HEK293 (cell line): ENCODE data around the gene PROSER1.

Experiments
- CTCF ChIA-PET: fragments of 350-600 bp; formaldehyde crosslinking; extraction: SDS; loops from one replicate; lab custom pipeline; 2021; ENCODE audit warnings: antibody characterized with exemption; lab: Yijun Ruan, JAX
- POLR2A ChIA-PET: fragments of 300-600 bp; formaldehyde crosslinking; extraction: SDS; loops from one replicate; lab custom pipeline; 2020; ENCODE audit warnings: antibody characterized with exemption, inconsistent platforms; lab: Yijun Ruan, JAX
- H3K27ac ChIP-seq: fragments of 200-500 bp; sonication (Bioruptor generic); 2 replicates; pipeline ENCODE4 v1.5.1; 2014; ENCODE audit warnings: low read depth, low read length, control low read depth, inconsistent platforms; ENCODE audit errors: extremely low read depth
- H3K36me3 ChIP-seq, 2 experiments: fragments of 200-500 bp in 1 of 2; sonication (Bioruptor generic) in 1 of 2; 1 replicate in 1 of 2; 2 replicates in 1 of 2; pipeline ENCODE4 v1.5.1; 2014 to 2017; ENCODE audit warnings: inconsistent platforms in 2 of 2, low read length in 2 of 2; ENCODE audit not compliant: control insufficient read depth in 2 of 2, insufficient read depth in 1 of 2
- H3K4me1 ChIP-seq: fragments of 200-500 bp; sonication (Bioruptor generic); 2 replicates; pipeline ENCODE4 v1.5.1; 2014; ENCODE audit warnings: mild to moderate bottlenecking, low read length, inconsistent platforms; ENCODE audit not compliant: control insufficient read depth, insufficient read depth
- H3K4me3 ChIP-seq: 2 replicates; pipeline ENCODE4 v1.5.1; 2011; ENCODE audit warnings: low read depth, mild to moderate bottlenecking, control low read depth, low read length, moderate library complexity
- H3K9me3 ChIP-seq: fragments of 200-500 bp; sonication (Bioruptor generic); 2 replicates; pipeline ENCODE4 v1.5.1; 2014; ENCODE audit warnings: low read depth, low read length, inconsistent platforms; ENCODE audit not compliant: control insufficient read depth, insufficient read depth
- BCL11B ChIP-seq: fragments of 450-650 bp; formaldehyde crosslinking; IDR thresholded peaks from 2 replicates; pipeline ENCODE4 v1.5.1; 2016; ENCODE audit warnings: low read depth, missing biosample characterization, missing genetic modification characterization
- KLF10 ChIP-seq: fragments of 450-650 bp; IDR thresholded peaks from 2 replicates; pipeline ENCODE4 v1.5.1; 2018; ENCODE audit warnings: missing biosample characterization, mild to moderate bottlenecking, missing genetic modification characterization
- MZF1 ChIP-seq: fragments of 450-650 bp; formaldehyde crosslinking; IDR thresholded peaks from 2 replicates; pipeline ENCODE4 v1.5.1; 2017; ENCODE audit warnings: missing biosample characterization, missing genetic modification characterization, borderline replicate concordance
- PATZ1 ChIP-seq: fragments of 450-650 bp; formaldehyde crosslinking; IDR thresholded peaks from 2 replicates; pipeline ENCODE4 v1.5.1; 2016; ENCODE audit warnings: missing biosample characterization, missing genetic modification characterization
- SP7 ChIP-seq: fragments of 450-650 bp; formaldehyde crosslinking; IDR thresholded peaks from 2 replicates; pipeline ENCODE4 v1.5.1; 2016; ENCODE audit warnings: missing biosample characterization, missing genetic modification characterization
- WT1 ChIP-seq: fragments of 450-650 bp; formaldehyde crosslinking; IDR thresholded peaks from 2 replicates; pipeline ENCODE4 v1.5.1; 2016; ENCODE audit warnings: missing biosample characterization, missing genetic modification characterization
- YY1 ChIP-seq: fragments of 450-650 bp; formaldehyde crosslinking; IDR thresholded peaks from 2 replicates; pipeline ENCODE4 v1.5.1; 2018; ENCODE audit warnings: missing biosample characterization, missing genetic modification characterization
- ZBTB26 ChIP-seq: fragments of 450-650 bp; formaldehyde crosslinking; optimal IDR thresholded peaks from 2 replicates; pipeline ENCODE3; 2016; ENCODE audit warnings: missing biosample characterization, mild to moderate bottlenecking, missing genetic modification characterization
- ZBTB7A ChIP-seq: fragments of 450-650 bp; formaldehyde crosslinking; IDR thresholded peaks from 2 replicates; pipeline ENCODE4 v1.5.1; 2016; ENCODE audit warnings: low read depth, missing biosample characterization, missing genetic modification characterization
- ZFP37 ChIP-seq: fragments of 450-650 bp; formaldehyde crosslinking; IDR thresholded peaks from 2 replicates; pipeline ENCODE4 v1.5.1; 2016; ENCODE audit warnings: missing biosample characterization, missing genetic modification characterization
- ZNF138 ChIP-seq: fragments of 450-650 bp; formaldehyde crosslinking; IDR thresholded peaks from 2 replicates; pipeline ENCODE4 v1.5.1; 2016; ENCODE audit warnings: missing biosample characterization, missing genetic modification characterization, borderline replicate concordance
- ZNF157 ChIP-seq: fragments of 450-650 bp; formaldehyde crosslinking; IDR thresholded peaks from 2 replicates; pipeline ENCODE4 v1.5.1; 2016; ENCODE audit warnings: missing biosample characterization, missing genetic modification characterization
- ZNF23 ChIP-seq: fragments of 450-650 bp; formaldehyde crosslinking; IDR thresholded peaks from 2 replicates; pipeline ENCODE4 v1.5.1; 2016; ENCODE audit warnings: missing biosample characterization, missing genetic modification characterization, borderline replicate concordance
- ZNF366 ChIP-seq: fragments of 450-650 bp; formaldehyde crosslinking; conservative IDR thresholded peaks from 2 replicates; pipeline ENCODE4 v1.5.1; 2016; ENCODE audit warnings: missing biosample characterization, missing genetic modification characterization
- ZNF560 ChIP-seq: fragments of 450-650 bp; formaldehyde crosslinking; IDR thresholded peaks from 2 replicates; pipeline ENCODE4 v1.5.1; 2017; ENCODE audit warnings: missing biosample characterization, missing genetic modification characterization, borderline replicate concordance
- ZNF580 ChIP-seq: fragments of 450-650 bp; formaldehyde crosslinking; IDR thresholded peaks from 2 replicates; pipeline ENCODE4 v1.5.1; 2016; ENCODE audit warnings: missing biosample characterization, missing genetic modification characterization
- ZNF596 ChIP-seq: fragments of 450-650 bp; IDR thresholded peaks from 2 replicates; pipeline ENCODE4 v1.5.0; 2018; ENCODE audit warnings: missing biosample characterization, mild to moderate bottlenecking, missing genetic modification characterization, moderate library complexity
- ZNF600 ChIP-seq: fragments of 450-650 bp; formaldehyde crosslinking; IDR thresholded peaks from 2 replicates; pipeline ENCODE4 v1.5.1; 2016; ENCODE audit warnings: missing biosample characterization, missing genetic modification characterization
- ZNF639 ChIP-seq: fragments of 450-650 bp; formaldehyde crosslinking; IDR thresholded peaks from 2 replicates; pipeline ENCODE4 v1.5.1; 2016; ENCODE audit warnings: missing biosample characterization, missing genetic modification characterization
- ZNF670 ChIP-seq: fragments of 450-650 bp; formaldehyde crosslinking; IDR thresholded peaks from 2 replicates; pipeline ENCODE4 v1.5.1; 2016; ENCODE audit warnings: missing biosample characterization, missing genetic modification characterization, low read depth
- ZNF677 ChIP-seq: fragments of 450-650 bp; IDR thresholded peaks from 2 replicates; pipeline ENCODE4 v1.5.0; 2018; ENCODE audit warnings: missing biosample characterization, mild to moderate bottlenecking, missing genetic modification characterization, moderate library complexity
- ZNF704 ChIP-seq: fragments of 450-650 bp; formaldehyde crosslinking; IDR thresholded peaks from 2 replicates; pipeline ENCODE4 v1.5.1; 2016; ENCODE audit warnings: missing biosample characterization, missing genetic modification characterization
- ZSCAN16 ChIP-seq: fragments of 450-650 bp; formaldehyde crosslinking; IDR thresholded peaks from 2 replicates; pipeline ENCODE4 v1.5.1; 2016; ENCODE audit warnings: missing biosample characterization, missing genetic modification characterization
- ZSCAN5A ChIP-seq: fragments of 450-650 bp; formaldehyde crosslinking; IDR thresholded peaks from 2 replicates; pipeline ENCODE4 v1.5.1; 2016; ENCODE audit warnings: missing biosample characterization, missing genetic modification characterization

The PROSER1 gene

GRCh38 chr13:39038569-39039030, 711 bp upstream of the PROSER1 start (continued):
- 0 out of 2 replicates have a peak, but pooled peaks have one; percentile 1 for TF ChIP-seq BCL11B
- peak; percentile 69 for TF ChIP-seq ZNF600
- TF ChIP-seq ZFP37, result 0 out of 2 replicates have a peak, but pooled peaks have one; percentile 84
- TF ChIP-seq SP7 (tag by site-specific recombination), result 0 out of 2 replicates have a peak, but pooled peaks have one; percentile 8
- peak; percentile 10 for TF ChIP-seq PATZ1 (tag by site-specific recombination)

GRCh38 chr13:39037410-39037879, 444 bp downstream of the PROSER1 start:
- POLR2A ChIA-PET, result interaction anchor here (0.6 to 1.4 kb wide), 2 partner anchors 9 to 131 kb away, joined by 4 to 5 read pairs; no protein-coding TSS in a partner anchor
- CTCF ChIA-PET, result interaction anchor here (0.6 to 0.7 kb wide), 2 partner anchors 9 to 20 kb away, joined by 3 to 4 read pairs; no protein-coding TSS in a partner anchor
- H3K4me1 ChIP-seq, result peaks cover 3% of the 10 kb centered on the region; the same call in 1 of the 2 replicates

More at GRCh38 chr13:39037410-39037879, 444 bp downstream of the PROSER1 start:
- Histone ChIP-seq H3K4me3 (peak overlapping the region; percentile 72), H3K27ac (peak overlapping the region; percentile 90), H3K36me3 (peaks cover 0 to 6% of the 10 kb centered on the region in 2 experiments; a peak in 1 of 3 replicates), H3K9me3 (no peaks in the 10 kb centered on the region)
- TF ChIP-seq ZNF580 (tag by site-specific recombination) (no peak), ZNF138 (tag by site-specific recombination) (no peak), ZSCAN5A (tag by site-specific recombination) (0 out of 2 replicates have a peak, but pooled peaks have one; percentile 28), ZNF670 (no peak), ZNF560 (no peak), MZF1 (tag by site-specific recombination) (no peak), ZNF704 (tag by site-specific recombination) (no peak), ZBTB26 (tag by site-specific recombination) (peak; percentile 64), ZNF23 (tag by site-specific recombination) (no peak), ZNF677 (tag by site-specific recombination) (no peak), PATZ1 (tag by site-specific recombination) (no peak), KLF10 (no peak), ZNF157 (tag by site-specific recombination) (no peak), ZNF639 (tag by site-specific recombination) (no peak), WT1 (tag by site-specific recombination) (no peak), YY1 (tag by site-specific recombination) (no peak), ZNF366 (no peak), ZSCAN16 (tag by site-specific recombination) (0 out of 2 replicates have a peak, but pooled peaks have one; percentile 32), ZBTB7A (no peak), ZNF596 (0 out of 2 replicates have a peak, but pooled peaks have one; percentile 28)
